Skeletal muscle satellite cell (primary cell): ENCODE measurements around the gene ZBTB16.

Experiments used
- H3K27me3 ChIP-seq: 2 replicates; pipeline ENCODE4 v1.7.0; 2013; ENCODE audit warnings: low read length; ENCODE audit not compliant: control insufficient read depth, insufficient read depth
- H3K36me3 ChIP-seq: 2 replicates; pipeline ENCODE4 v1.7.0; 2013; ENCODE audit warnings: mild to moderate bottlenecking, control low read depth, low read length; ENCODE audit not compliant: insufficient read depth
- H3K4me1 ChIP-seq: 2 replicates; pipeline ENCODE4 v1.7.0; 2013; ENCODE audit warnings: low read length; ENCODE audit not compliant: control insufficient read depth, insufficient read depth
- H3K4me2 ChIP-seq: 2 replicates; pipeline ENCODE4 v1.7.0; 2013; ENCODE audit warnings: mild to moderate bottlenecking, low read length
- H3K4me3 ChIP-seq: 2 replicates; pipeline ENCODE4 v1.7.0; 2013; ENCODE audit warnings: low read length
- H3K9ac ChIP-seq: 2 replicates; pipeline ENCODE4 v1.7.0; 2013; ENCODE audit warnings: mild to moderate bottlenecking, low read depth, low read length, moderate library complexity
- H3K9me3 ChIP-seq: replicated peaks from 2 replicates; pipeline ENCODE4 v1.7.0; 2013; ENCODE audit warnings: mild to moderate bottlenecking, control low read depth, low read length

Gene ZBTB16

GRCh38 chr11:114288136-114288535, 228.6 kb downstream of the ZBTB16 start:
- H3K27me3 ChIP-seq, result no peaks in the 10 kb centered on the region
- no peaks in the 10 kb centered on the region for H3K36me3 ChIP-seq
- no peak overlapping the region for H3K9ac ChIP-seq
- H3K4me2 ChIP-seq, result no peak overlapping the region
- no peaks in the 10 kb centered on the region for H3K9me3 ChIP-seq
- H3K4me1 ChIP-seq, result peaks cover 68% of the 10 kb centered on the region
- no peak overlapping the region for H3K4me3 ChIP-seq

- H3K9me3 ChIP-seq, result no peaks in the 10 kb centered on the region
- H3K4me3 ChIP-seq, result no peak overlapping the region
- no peaks in the 10 kb centered on the region for H3K27me3 ChIP-seq
- no peaks in the 10 kb centered on the region for H3K36me3 ChIP-seq
- peak overlapping the region; percentile 74 for H3K4me2 ChIP-seq
- peaks cover 75% of the 10 kb centered on the region for H3K4me1 ChIP-seq
- H3K9ac ChIP-seq, result peak overlapping the region; percentile 89
Measured at GRCh38 chr11:114289779-114290178, 230.3 kb downstream of the ZBTB16 start.

DNA sequence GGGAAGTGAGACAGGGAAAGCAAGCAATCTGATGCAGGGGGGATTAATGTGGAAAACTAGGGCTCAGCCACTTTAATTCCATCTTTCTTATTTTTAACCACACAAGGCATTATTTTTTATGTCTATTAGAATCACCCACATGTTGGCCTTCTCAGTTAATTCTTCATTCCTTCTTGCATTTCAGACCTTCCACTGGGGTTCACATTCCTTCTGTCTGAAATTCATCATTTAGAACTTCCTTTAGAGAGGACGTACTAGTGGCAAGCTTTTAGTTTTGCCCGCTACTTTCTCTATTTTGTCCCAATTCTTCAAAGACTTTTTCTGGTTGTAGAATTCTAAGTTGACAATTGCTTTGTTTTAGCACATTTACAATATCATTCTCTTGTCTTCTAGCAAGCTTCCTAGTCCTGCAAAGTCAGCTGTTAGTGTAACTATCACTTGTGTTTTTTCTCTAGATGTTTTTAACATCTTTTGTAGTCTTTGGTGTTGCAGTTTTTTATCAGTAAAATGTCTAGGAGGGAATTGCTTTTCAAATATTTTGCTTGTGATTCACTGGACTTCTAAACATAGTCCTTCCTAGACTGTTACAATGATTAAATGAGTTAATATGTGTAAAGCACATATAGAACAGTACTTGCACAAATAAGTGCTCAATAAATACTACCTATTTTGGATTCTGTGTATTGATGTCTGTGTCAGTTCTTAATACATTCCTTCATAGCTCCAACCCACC, 231.2 kb downstream of the ZBTB16 start:
- H3K36me3 ChIP-seq, result no peaks in the 10 kb centered on the region
- peak overlapping the region; percentile 74 for H3K4me2 ChIP-seq
- no peaks in the 10 kb centered on the region for H3K9me3 ChIP-seq
- peaks cover 72% of the 10 kb centered on the region for H3K4me1 ChIP-seq
- no peaks in the 10 kb centered on the region for H3K27me3 ChIP-seq
- H3K4me3 ChIP-seq, result peak overlapping the region; percentile 61
- peak overlapping the region; percentile 89 for H3K9ac ChIP-seq

- Histone ChIP-seq H3K4me3 (peak overlapping the region; percentile 61), H3K9ac (peak overlapping the region; percentile 89), H3K4me1 (peaks cover 72% of the 10 kb centered on the region)
Measured at GRCh38 chr11:114291381-114291780, 231.9 kb downstream of the ZBTB16 start.

GRCh38 chr11:114291842-114292680, 232.6 kb downstream of the ZBTB16 start:
- peak overlapping the region; percentile 61 for H3K4me3 ChIP-seq
- H3K9me3 ChIP-seq, result no peaks in the 10 kb centered on the region
- H3K4me1 ChIP-seq, result peaks cover 66% of the 10 kb centered on the region
- H3K36me3 ChIP-seq, result no peaks in the 10 kb centered on the region
- H3K27me3 ChIP-seq, result no peaks in the 10 kb centered on the region
- H3K4me2 ChIP-seq, result peak overlapping the region; percentile 74
- H3K9ac ChIP-seq, result peak overlapping the region; percentile 89

More at GRCh38 chr11:114291381-114291780, 231.9 kb downstream of the ZBTB16 start:
- Histone ChIP-seq H3K27me3 (no peaks in the 10 kb centered on the region), H3K36me3 (no peaks in the 10 kb centered on the region), H3K9me3 (no peaks in the 10 kb centered on the region), H3K4me2 (peak overlapping the region; percentile 74)

- H3K36me3 ChIP-seq, result peaks cover 8% of the 10 kb centered on the region
- H3K9ac ChIP-seq, result peak overlapping the region; percentile 99
Measured at GRCh38 chr11:114293201-114293711, 233.7 kb downstream of the ZBTB16 start.

DNA sequence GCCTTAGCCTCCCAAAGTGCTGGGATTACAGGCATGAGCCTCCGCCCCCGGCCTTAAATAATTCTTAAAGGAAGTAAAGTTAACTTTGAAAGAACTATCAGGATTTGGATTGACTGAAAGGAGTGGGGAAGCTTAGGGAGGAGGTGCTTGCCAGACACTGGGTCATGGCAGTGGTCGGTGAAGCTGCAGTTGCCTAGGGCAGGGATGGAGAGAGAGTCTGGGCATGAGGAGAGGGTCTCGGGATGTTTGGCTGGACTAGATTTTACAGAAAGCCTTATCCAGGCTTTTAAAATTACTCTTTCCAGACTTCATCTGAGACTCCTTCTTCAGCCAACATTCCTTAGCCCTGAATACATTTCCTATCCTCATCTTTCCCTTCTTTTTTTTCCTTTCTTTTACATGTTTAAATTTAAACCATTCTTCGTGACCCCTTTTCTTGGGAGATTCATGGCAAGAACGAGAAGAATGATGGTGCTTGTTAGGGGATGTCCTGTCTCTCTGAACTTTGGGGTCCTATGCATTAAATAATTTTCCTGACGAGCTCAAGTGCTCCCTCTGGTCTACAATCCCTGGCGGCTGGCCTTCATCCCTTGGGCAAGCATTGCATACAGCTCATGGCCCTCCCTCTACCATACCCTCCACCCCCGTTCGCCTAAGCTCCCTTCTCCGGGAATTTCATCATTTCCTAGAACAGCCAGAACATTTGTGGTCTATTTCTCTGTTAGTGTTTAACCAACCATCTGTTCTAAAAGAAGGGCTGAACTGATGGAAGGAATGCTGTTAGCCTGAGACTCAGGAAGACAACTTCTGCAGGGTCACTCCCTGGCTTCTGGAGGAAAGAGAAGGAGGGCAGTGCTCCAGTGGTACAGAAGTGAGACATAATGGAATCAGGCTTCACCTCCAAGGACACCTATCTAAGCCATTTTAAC, 236.4 kb downstream of the ZBTB16 start, which contains the start of gene NNMT:
TSS of gene NNMT (plus strand) at position 724 of the 929 bp plus-strand sequence. CDS start at position 882, 158 bp downstream.
- H3K36me3 ChIP-seq, result peaks cover 34% of the 10 kb centered on the region
- H3K9me3 ChIP-seq, result no peaks in the 10 kb centered on the region
- H3K4me3 ChIP-seq, result peak within 1 kb of the TSS; percentile 80
- H3K4me2 ChIP-seq, result peak within 1 kb of the TSS; percentile 80
- H3K9ac ChIP-seq, result peak within 1 kb of the TSS; percentile 99
- no peaks in the 10 kb centered on the region for H3K27me3 ChIP-seq
- H3K4me1 ChIP-seq, result peaks cover 55% of the 10 kb centered on the region

More at GRCh38 chr11:114293201-114293711, 233.7 kb downstream of the ZBTB16 start:
- H3K27me3 ChIP-seq, result no peaks in the 10 kb centered on the region
- H3K4me2 ChIP-seq, result no peak overlapping the region
- H3K9me3 ChIP-seq, result no peaks in the 10 kb centered on the region
- H3K4me1 ChIP-seq, result peaks cover 70% of the 10 kb centered on the region
- H3K4me3 ChIP-seq, result peak overlapping the region; percentile 11

- Histone ChIP-seq H3K9ac (peak overlapping the region; percentile 99), H3K27me3 (no peaks in the 10 kb centered on the region), H3K9me3 (no peaks in the 10 kb centered on the region), H3K36me3 (peaks cover 43% of the 10 kb centered on the region), H3K4me3 (peak overlapping the region; percentile 80), H3K4me2 (peak overlapping the region; percentile 80), H3K4me1 (peaks cover 46% of the 10 kb centered on the region)
Measured at GRCh38 chr11:114296605-114297372, 237.3 kb downstream of the ZBTB16 start.

GRCh38 chr11:114297806-114298709, 238.5 kb downstream of the ZBTB16 start:
- H3K4me3 ChIP-seq, result peak overlapping the region; percentile 80
- H3K4me2 ChIP-seq, result peak overlapping the region; percentile 80
- H3K27me3 ChIP-seq, result no peaks in the 10 kb centered on the region
- peaks cover 34% of the 10 kb centered on the region for H3K4me1 ChIP-seq
- no peaks in the 10 kb centered on the region for H3K9me3 ChIP-seq
- peaks cover 54% of the 10 kb centered on the region for H3K36me3 ChIP-seq
- H3K9ac ChIP-seq, result peak overlapping the region; percentile 99
